Endothelial cell of umbilical vein (primary cell): ENCODE data around the gene ZNF813. TPM values are rescaled to one million over a fixed set of nuclear protein-coding genes. Genes with fewer than 3 reads are reported as not detected.

Experiments
- BruUV-seq: library from RNA; stranded (reverse); fragments of 400-500 nt; replicated peaks from 2 replicates; lab custom pipeline; 2021; lab: Mats Ljungman, UMichigan
- CTCF ChIA-PET: fragments of 300-600, 350-600 bp; sonication (Branson Sonifier 250); formaldehyde crosslinking; loops from one replicate; lab custom pipeline; 2021; ENCODE audit warnings: antibody characterized with exemption, inconsistent platforms; lab: Charles Lee
- POLR2A ChIA-PET: fragments of 300-600, 350-600 bp; sonication (Branson Sonifier 250); formaldehyde crosslinking; loops from one replicate; lab custom pipeline; 2021; ENCODE audit warnings: antibody characterized with exemption, inconsistent platforms; lab: Charles Lee
- DNase-seq: peaks from one replicate; pipeline ENCODE4 v3.0.0-alpha.2; 2011; ENCODE audit warnings: low read depth, low spot score
- FAIRE-seq: peaks from 2 replicates; lab custom pipeline; 2011; peaks lifted over from hg19 to GRCh38; lab: Jason Lieb, UNC
- H2AFZ ChIP-seq: 2 replicates; pipeline ENCODE4 v1.6.0; 2012; ENCODE audit warnings: low read depth, low read length, control low read depth, inconsistent platforms
- H3K27ac ChIP-seq: 2 replicates; pipeline ENCODE4 v1.5.1; 2011; ENCODE audit warnings: low read depth, mild to moderate bottlenecking, control low read depth, low read length, moderate library complexity; ENCODE audit not compliant: insufficient read depth
- H3K27me3 ChIP-seq, 2 experiments: 2 replicates each; pipeline versions ENCODE4 v1.6.0 to v1.6.1; 2011; ENCODE audit warnings: low read length in 2 of 2, mixed read lengths in 1 of 2; ENCODE audit not compliant: control insufficient read depth in 2 of 2, insufficient read depth in 2 of 2
- H3K36me3 ChIP-seq, 2 experiments: 2 replicates in 1 of 2; 3 replicates in 1 of 2; pipeline ENCODE4 v1.5.1; 2011; ENCODE audit warnings: low read length in 2 of 2, mild to moderate bottlenecking in 1 of 2, moderate library complexity in 1 of 2; ENCODE audit not compliant: control insufficient read depth in 2 of 2, insufficient read depth in 2 of 2; ENCODE audit errors: extremely low read depth in 1 of 2
- H3K4me1 ChIP-seq: 3 replicates; pipeline ENCODE4 v1.5.1; 2011; ENCODE audit warnings: mild to moderate bottlenecking, low read length; ENCODE audit not compliant: control insufficient read depth, insufficient read depth; ENCODE audit errors: extremely low read depth
- H3K4me2 ChIP-seq: 2 replicates; pipeline ENCODE4 v1.6.1; 2011; ENCODE audit warnings: low read length, control low read depth, mixed read lengths; ENCODE audit not compliant: insufficient read depth
- H3K4me3 ChIP-seq, 3 experiments: fragments of 200-600 bp in 1 of 3; sonication (generic), shearing (Covaris generic) in 1 of 3; replicated peaks in 1 of 3; 2 replicates each; pipeline ENCODE4 v1.5.1; 2011 to 2016; ENCODE audit warnings: control low read depth in 3 of 3, low read length in 3 of 3, mild to moderate bottlenecking in 2 of 3, inconsistent platforms in 1 of 3, low read depth in 1 of 3, moderate library complexity in 1 of 3; ENCODE audit not compliant: insufficient read depth in 1 of 3
- H3K79me2 ChIP-seq: 2 replicates; pipeline ENCODE4 v1.6.0; 2012; ENCODE audit warnings: low read length, inconsistent platforms; ENCODE audit not compliant: control insufficient read depth, insufficient read depth
- H3K9ac ChIP-seq: replicated peaks from 2 replicates; pipeline ENCODE3; 2011; ENCODE audit warnings: low read length, control low read depth; ENCODE audit not compliant: insufficient read depth; ENCODE audit errors: extremely low read depth
- H3K9me1 ChIP-seq: replicated peaks from 3 replicates; pipeline ENCODE4 v1.6.0; 2011; ENCODE audit warnings: mild to moderate bottlenecking, low read length; ENCODE audit not compliant: control insufficient read depth, insufficient read depth; ENCODE audit errors: extremely low read depth
- H3K9me3 ChIP-seq: replicated peaks from 2 replicates; pipeline ENCODE4 v1.5.1; 2012; ENCODE audit warnings: low read length, inconsistent platforms; ENCODE audit not compliant: control insufficient read depth, insufficient read depth
- H4K20me1 ChIP-seq: replicated peaks from 2 replicates; pipeline ENCODE3; 2011; ENCODE audit warnings: mild to moderate bottlenecking, low read length; ENCODE audit not compliant: control insufficient read depth, insufficient read depth; ENCODE audit errors: extremely low read depth
- CTCF ChIP-seq, 2 donors: IDR thresholded peaks; 1 replicate in 1 of 2; 2 replicates in 1 of 2; pipeline ENCODE4 v1.5.1; 2011; ENCODE audit warnings: low read length in 2 of 2, mild to moderate bottlenecking in 2 of 2, moderate library complexity in 2 of 2, control low read depth in 1 of 2, inconsistent platforms in 1 of 2, low read depth in 1 of 2; ENCODE audit not compliant: insufficient read depth in 1 of 2; ENCODE audit errors: extremely low read depth in 1 of 2
- EZH2 ChIP-seq: IDR thresholded peaks from 2 replicates; pipeline ENCODE4 v1.6.1; 2012; ENCODE audit warnings: borderline replicate concordance, low read depth, mild to moderate bottlenecking, moderate library complexity, low read length, inconsistent platforms; ENCODE audit not compliant: severe bottlenecking
- FOS ChIP-seq: IDR thresholded peaks from 2 replicates; pipeline ENCODE4 v1.6.1; 2011; ENCODE audit warnings: mild to moderate bottlenecking, low read length, moderate library complexity, borderline replicate concordance; ENCODE audit not compliant: insufficient read depth
- GATA2 ChIP-seq: IDR thresholded peaks from 2 replicates; pipeline ENCODE4 v1.7.0; 2011; ENCODE audit warnings: low read depth, mild to moderate bottlenecking, moderate library complexity, mixed read lengths, low read length; ENCODE audit not compliant: insufficient read length, insufficient read depth
- JUN ChIP-seq: IDR thresholded peaks from 2 replicates; pipeline ENCODE4 v1.6.1; 2011; ENCODE audit warnings: borderline replicate concordance, low read depth; ENCODE audit not compliant: insufficient read length, insufficient read depth
- MAX ChIP-seq: IDR thresholded peaks from 2 replicates; pipeline ENCODE4 v1.6.1; 2011; ENCODE audit not compliant: insufficient read depth, insufficient read length
- MYC ChIP-seq: IDR thresholded peaks from one replicate; pipeline ENCODE4 v1.6.1; 2011; ENCODE audit warnings: mild to moderate bottlenecking, low read depth, low read length
- POLR2A ChIP-seq: IDR thresholded peaks from 2 replicates; pipeline ENCODE4 v1.6.1; 2012; ENCODE audit warnings: low read depth, mild to moderate bottlenecking, control low read depth, low read length
- POLR2AphosphoS5 ChIP-seq: IDR thresholded peaks from 2 replicates; pipeline ENCODE4 v1.6.1; 2012; ENCODE audit warnings: low read depth, mild to moderate bottlenecking, control low read depth, low read length, moderate library complexity; ENCODE audit not compliant: insufficient read depth
- dilution Hi-C: fragments of 300-500 bp; cut with MboI; formaldehyde crosslinking; loops from one replicate; pipeline ENCODE4 v1.15.0; 2019; ENCODE audit warnings: low sequenced_read_pairs; ENCODE audit not compliant: extremely low pct_ligation_motif_present
- intact Hi-C: fragments of 100-400 bp; cut with micrococcal nuclease; formaldehyde crosslinking; loops from one replicate; pipeline ENCODE4 v1.10.0; 2022
- polyA plus RNA-seq, 4 experiments: library from polyadenylated mRNA; depleted of rRNA in 3 of 4; stranded (reverse) in 3 of 4; unstranded in 1 of 4; fragments of >200 nt; gene quantifications; 2 replicates each; pipeline versions ENCODE4 v1.2.1 to v1.2.3, GENCODE V29; 2011 to 2012; ENCODE audit warnings: missing spikeins in 1 of 4
- total RNA-seq: library from RNA; stranded (reverse); gene quantifications from 2 replicates; pipeline ENCODE4 v1.2.3, GENCODE V29; 2021

Gene ZNF813
- total and polyA plus RNA-seq, 2 donors (not counting 3 experiments of a cell fraction or from before 2014, with no cell fraction given): 0.47 to 2.3 TPM

GRCh38 chr19:53507523-53508442 is 40.2 kb downstream of the ZNF813 start:
- dilution Hi-C loops: no loop called here
- no peak overlapping the region for H3K4me3 ChIP-seq
- H3K9me1 ChIP-seq: no peaks in the 10 kb centered on the region
- H3K27ac ChIP-seq: no peak overlapping the region
- no peaks in the 10 kb centered on the region for H3K36me3 ChIP-seq
- intact Hi-C loops: no loop called here
- no peak overlapping the region for H2AFZ ChIP-seq
- ChIA-PET POLR2A (no interaction called here), CTCF (interaction anchor here (1.2 kb wide), 1 partner anchor 13 kb away, joined by 4 read pairs; no protein-coding TSS in a partner anchor)
- no peaks in the 10 kb centered on the region for H3K27me3 ChIP-seq
- no peak for FAIRE-seq
- no peak overlapping the region for H3K4me2 ChIP-seq
- no peak for DNase-seq
- H3K9me3 ChIP-seq: no peaks in the 10 kb centered on the region
- no peaks in the 10 kb centered on the region for H3K4me1 ChIP-seq
- TF ChIP-seq EZH2 (no peak), CTCF (IDR thresholded peaks at IDR 0.05; ENCODE audit: extremely low read depth in 1 of 2, insufficient read depth in 1 of 2, low read depth in 1 of 2, low read length in 2 of 2) (no peak)
- no peaks in the 10 kb centered on the region for H3K79me2 ChIP-seq
- no TSS peak for BruUV-seq
- H3K9ac ChIP-seq: no peak overlapping the region
- H4K20me1 ChIP-seq: no peaks in the 10 kb centered on the region

- no TSS peak for BruUV-seq
- no peak for TF ChIP-seq POLR2AphosphoS5
- no peak for TF ChIP-seq FOS
- TF ChIP-seq CTCF (IDR thresholded peaks at IDR 0.05; ENCODE audit: extremely low read depth in 1 of 2, insufficient read depth in 1 of 2, low read depth in 1 of 2, low read length in 2 of 2): no peak
- TF ChIP-seq MYC: no peak
- TF ChIP-seq JUN: no peak
- TF ChIP-seq MAX: no peak
- TF ChIP-seq GATA2: no peak
- no peak for TF ChIP-seq POLR2A
- TF ChIP-seq EZH2: no peak
- DNase-seq (no peak), FAIRE-seq (no peak)
- H4K20me1 ChIP-seq: no peaks in the 10 kb centered on the region
- H3K9me1 ChIP-seq: no peaks in the 10 kb centered on the region
- intact Hi-C loops (no loop called here), dilution Hi-C loops (no loop called here)
- H3K79me2 ChIP-seq: no peaks in the 10 kb centered on the region
- H3K4me3 ChIP-seq: no peak overlapping the region
- no peaks in the 10 kb centered on the region for H3K27me3 ChIP-seq
- H2AFZ ChIP-seq: no peak overlapping the region
- no peaks in the 10 kb centered on the region for H3K36me3 ChIP-seq
- H3K4me1 ChIP-seq: no peaks in the 10 kb centered on the region
- POLR2A ChIA-PET: no interaction called here
- no peak overlapping the region for H3K9ac ChIP-seq
- no peak overlapping the region for H3K27ac ChIP-seq
- H3K4me2 ChIP-seq: no peak overlapping the region
- no peaks in the 10 kb centered on the region for H3K9me3 ChIP-seq
- CTCF ChIA-PET: interaction anchor here (1.9 kb wide), 2 partner anchors 84 to 314 kb away, joined by 6 to 12 read pairs; no protein-coding TSS in a partner anchor
Observed at GRCh38 chr19:53509443-53509842, 41.9 kb downstream of the ZNF813 start.
